Adipocyte (in vitro differentiated cells): Measurements from ENCODE around the gene MFAP4.

ENCODE experiments used
- DNase-seq: peaks from one replicate; pipeline ENCODE4 v3.0.0-alpha.2; 2015; ENCODE audit warnings: low read depth
- H3K27me3 ChIP-seq: replicated peaks from 2 replicates; pipeline ENCODE4 v1.7.0; 2013; ENCODE audit warnings: mild to moderate bottlenecking, low read length, moderate library complexity; ENCODE audit not compliant: control insufficient read depth, insufficient read depth
- H3K36me3 ChIP-seq: 2 replicates; pipeline ENCODE4 v1.7.0; 2013; ENCODE audit warnings: low read length, mild to moderate bottlenecking, moderate library complexity; ENCODE audit not compliant: control insufficient read depth, insufficient read depth, severe bottlenecking
- H3K4me1 ChIP-seq: 2 replicates; pipeline ENCODE4 v1.7.0; 2013; ENCODE audit warnings: mild to moderate bottlenecking, low read length, moderate library complexity; ENCODE audit not compliant: control insufficient read depth, insufficient read depth
- H3K4me3 ChIP-seq: 2 replicates; pipeline ENCODE4 v1.7.0; 2013; ENCODE audit warnings: mild to moderate bottlenecking, low read length, moderate library complexity
- H3K9ac ChIP-seq: 2 replicates; pipeline ENCODE4 v1.7.0; 2013; ENCODE audit warnings: mild to moderate bottlenecking, low read length, moderate library complexity
- H3K9me3 ChIP-seq: 2 replicates; pipeline ENCODE4 v1.7.0; 2013; ENCODE audit warnings: mild to moderate bottlenecking, low read length, moderate library complexity; ENCODE audit not compliant: control insufficient read depth

The MFAP4 gene

GRCh38 chr17:19415806-19416775, 29.1 kb upstream of the MFAP4 start:
- Histone ChIP-seq H3K36me3 (no peaks in the 10 kb centered on the region), H3K4me1 (peaks cover 16% of the 10 kb centered on the region)

DNA sequence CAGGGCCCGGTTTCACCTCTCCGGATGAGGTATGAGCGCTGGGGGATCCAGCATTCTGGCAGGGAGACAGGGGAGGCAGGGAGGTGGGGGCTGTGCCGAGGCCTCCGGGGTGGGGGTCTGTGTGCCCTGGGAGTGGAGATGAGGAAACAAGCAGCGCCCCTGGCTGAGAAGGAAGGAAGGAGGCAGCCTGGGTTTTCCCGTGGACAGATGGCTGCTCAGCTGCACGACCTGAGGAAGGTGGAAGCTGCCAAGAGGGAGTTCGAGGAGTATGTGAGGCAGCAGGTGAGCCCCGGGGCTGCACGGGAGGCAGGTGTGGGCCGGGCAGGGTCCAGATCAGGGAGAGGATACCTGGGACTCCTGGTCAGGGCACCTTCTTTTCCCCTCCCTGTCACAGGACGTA, 28.3 kb upstream of the MFAP4 start:
- Histone ChIP-seq H3K36me3 (no peaks in the 10 kb centered on the region), H3K4me3 (no peak overlapping the region), H3K27me3 (no peaks in the 10 kb centered on the region), H3K4me1 (peaks cover 16% of the 10 kb centered on the region), H3K9me3 (no peaks in the 10 kb centered on the region), H3K9ac (no peak overlapping the region)
- DNase-seq = no peak

More at GRCh38 chr17:19415806-19416775, 29.1 kb upstream of the MFAP4 start:
- no peaks in the 10 kb centered on the region for H3K27me3 ChIP-seq
- DNase-seq = no peak
- no peak overlapping the region for H3K9ac ChIP-seq
- no peak overlapping the region for H3K4me3 ChIP-seq
- no peaks in the 10 kb centered on the region for H3K9me3 ChIP-seq

GRCh38 chr17:19414396-19415280, 27.6 kb upstream of the MFAP4 start:
- Histone ChIP-seq H3K9me3 (no peaks in the 10 kb centered on the region), H3K27me3 (no peaks in the 10 kb centered on the region), H3K4me1 (peaks cover 16% of the 10 kb centered on the region), H3K9ac (no peak overlapping the region), H3K4me3 (no peak overlapping the region), H3K36me3 (no peaks in the 10 kb centered on the region)
- no peak for DNase-seq

GRCh38 chr17:19413761-19414160, 26.8 kb upstream of the MFAP4 start:
- Histone ChIP-seq H3K9me3 (no peaks in the 10 kb centered on the region), H3K4me3 (no peak overlapping the region), H3K27me3 (no peaks in the 10 kb centered on the region), H3K4me1 (peaks cover 12% of the 10 kb centered on the region), H3K36me3 (no peaks in the 10 kb centered on the region), H3K9ac (no peak overlapping the region)
- no peak for DNase-seq

DNA sequence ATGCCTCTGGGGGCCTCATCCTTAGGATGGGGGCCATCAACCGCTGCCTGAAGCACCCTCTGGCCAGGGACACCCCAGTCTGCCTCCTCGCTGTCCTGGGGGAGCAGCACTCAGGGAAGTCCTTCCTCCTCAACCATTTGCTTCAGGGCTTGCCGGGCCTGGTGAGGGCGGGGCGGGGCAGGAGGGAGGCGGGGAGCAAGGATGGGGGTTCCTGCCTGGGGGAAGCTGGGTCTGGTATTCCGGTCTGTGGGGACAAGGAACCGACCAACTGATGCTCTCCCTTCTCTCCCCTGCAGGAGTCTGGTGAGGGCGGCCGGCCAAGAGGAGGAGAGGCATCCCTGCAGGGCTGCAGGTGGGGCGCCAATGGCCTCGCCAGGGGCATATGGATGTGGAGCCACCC, 26.0 kb upstream of the MFAP4 start:
- H3K9ac ChIP-seq = no peak overlapping the region
- H3K27me3 ChIP-seq = no peaks in the 10 kb centered on the region
- H3K9me3 ChIP-seq = no peaks in the 10 kb centered on the region
- H3K4me1 ChIP-seq = peaks cover 4% of the 10 kb centered on the region
- H3K36me3 ChIP-seq = no peaks in the 10 kb centered on the region
- H3K4me3 ChIP-seq = no peak overlapping the region
- no peak for DNase-seq

- no peaks in the 10 kb centered on the region for H3K9me3 ChIP-seq
- DNase-seq = no peak
- no peaks in the 10 kb centered on the region for H3K27me3 ChIP-seq
- H3K9ac ChIP-seq = no peak overlapping the region
- H3K4me3 ChIP-seq = no peak overlapping the region
- H3K36me3 ChIP-seq = no peaks in the 10 kb centered on the region
- no peaks in the 10 kb centered on the region for H3K4me1 ChIP-seq
Observed at GRCh38 chr17:19412510-19412909, 25.5 kb upstream of the MFAP4 start.

DNA sequence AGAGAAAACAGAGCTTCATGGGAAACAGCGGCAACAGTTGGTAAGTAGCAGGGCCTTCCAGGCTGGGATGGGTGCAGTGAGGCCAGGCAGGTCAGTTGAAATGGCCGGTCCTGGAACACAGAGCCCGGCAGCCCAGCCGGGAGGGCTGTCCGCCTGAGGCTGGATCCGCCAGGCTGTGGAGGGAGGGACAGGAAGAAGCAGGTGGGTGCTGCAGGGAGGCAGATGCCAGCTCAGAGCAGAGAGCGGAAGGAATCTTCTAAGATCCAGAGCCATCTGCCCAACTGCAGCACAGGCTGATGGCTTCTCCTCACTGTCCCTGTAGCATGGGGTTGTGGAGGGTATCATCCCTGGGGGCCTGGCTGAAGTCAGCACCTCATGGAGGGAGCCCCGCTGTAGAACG, 24.6 kb upstream of the MFAP4 start:
- DNase-seq = no peak
- no peaks in the 10 kb centered on the region for H3K27me3 ChIP-seq
- H3K9ac ChIP-seq = no peak overlapping the region
- H3K9me3 ChIP-seq = no peaks in the 10 kb centered on the region
- no peaks in the 10 kb centered on the region for H3K4me1 ChIP-seq
- no peaks in the 10 kb centered on the region for H3K36me3 ChIP-seq
- no peak overlapping the region for H3K4me3 ChIP-seq

- Histone ChIP-seq H3K9ac (no peak within 1 kb of the TSS), H3K36me3 (no peaks in the 10 kb centered on the region), H3K9me3 (no peaks in the 10 kb centered on the region), H3K4me1 (no peaks in the 10 kb centered on the region), H3K4me3 (no peak within 1 kb of the TSS), H3K27me3 (no peaks in the 10 kb centered on the region)
- peak; percentile 34 for DNase-seq
Observed at GRCh38 chr17:19410875-19411620, 24.1 kb upstream of the MFAP4 start, which contains the start of gene RNF112. TSS of gene RNF112 (plus strand) at chr17:19411232. CDS start at chr17:19411409, 177 bp downstream.

GRCh38 chr17:19410091-19410490, 23.1 kb upstream of the MFAP4 start:
- no peaks in the 10 kb centered on the region for H3K9me3 ChIP-seq
- no peak overlapping the region for H3K4me3 ChIP-seq
- no peak for DNase-seq
- no peak overlapping the region for H3K9ac ChIP-seq
- H3K27me3 ChIP-seq = no peaks in the 10 kb centered on the region
- no peaks in the 10 kb centered on the region for H3K4me1 ChIP-seq
- no peaks in the 10 kb centered on the region for H3K36me3 ChIP-seq

GRCh38 chr17:19409509-19409908, 22.5 kb upstream of the MFAP4 start:
- Histone ChIP-seq H3K9ac (no peak overlapping the region), H3K9me3 (no peaks in the 10 kb centered on the region), H3K36me3 (no peaks in the 10 kb centered on the region), H3K4me1 (no peaks in the 10 kb centered on the region), H3K27me3 (no peaks in the 10 kb centered on the region), H3K4me3 (no peak overlapping the region)
- peak; percentile 71 for DNase-seq
